LNCAP (cell line): Measurements from ENCODE around the gene MINDY4B.

Source experiments
- TF ChIP-seq, protein P1 (sequence below): fragments of 450-650 bp; IDR thresholded peaks from 2 replicates; pipeline ENCODE4 v1.5.1; 2017; ENCODE audit warnings: mild to moderate bottlenecking

The MINDY4B gene

DNA sequence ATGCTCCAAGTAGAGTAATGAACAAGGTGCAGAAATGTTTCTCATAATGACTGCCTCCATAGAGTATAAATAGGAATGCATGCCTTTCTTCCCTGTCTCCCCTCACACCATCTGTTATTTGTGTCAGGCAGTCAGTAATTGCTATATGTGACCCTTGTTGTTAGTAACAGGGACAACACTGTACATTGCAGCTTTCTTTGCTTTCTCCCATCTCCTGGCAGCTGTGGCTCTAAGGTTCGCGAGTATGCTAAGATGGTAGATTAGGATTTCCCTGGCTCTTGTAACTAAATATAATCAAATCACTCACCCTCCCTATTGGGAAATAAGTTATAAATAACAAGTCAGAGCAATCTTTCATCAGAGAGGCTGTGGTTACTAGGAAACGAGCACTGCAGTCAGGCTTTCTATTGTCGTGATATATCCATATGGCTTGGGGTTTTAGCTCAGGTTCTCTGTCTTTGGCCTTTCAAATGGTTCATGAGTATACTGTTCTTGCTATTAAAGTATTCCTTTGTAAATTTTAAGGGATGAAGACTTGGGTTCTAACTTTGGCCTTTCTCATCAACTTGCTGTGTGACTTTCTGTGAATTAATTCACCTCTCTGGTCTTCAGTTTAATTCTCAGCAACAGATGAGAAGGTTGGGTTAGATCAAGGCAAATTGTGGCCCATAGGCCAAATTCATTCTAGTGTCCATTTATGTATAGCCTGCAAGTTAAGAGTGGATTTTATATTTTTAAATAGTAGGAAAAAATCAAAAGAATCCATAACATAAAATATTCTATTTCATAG, 8.1 kb upstream of the MINDY4B start:
- TF ChIP-seq, protein P1, sequence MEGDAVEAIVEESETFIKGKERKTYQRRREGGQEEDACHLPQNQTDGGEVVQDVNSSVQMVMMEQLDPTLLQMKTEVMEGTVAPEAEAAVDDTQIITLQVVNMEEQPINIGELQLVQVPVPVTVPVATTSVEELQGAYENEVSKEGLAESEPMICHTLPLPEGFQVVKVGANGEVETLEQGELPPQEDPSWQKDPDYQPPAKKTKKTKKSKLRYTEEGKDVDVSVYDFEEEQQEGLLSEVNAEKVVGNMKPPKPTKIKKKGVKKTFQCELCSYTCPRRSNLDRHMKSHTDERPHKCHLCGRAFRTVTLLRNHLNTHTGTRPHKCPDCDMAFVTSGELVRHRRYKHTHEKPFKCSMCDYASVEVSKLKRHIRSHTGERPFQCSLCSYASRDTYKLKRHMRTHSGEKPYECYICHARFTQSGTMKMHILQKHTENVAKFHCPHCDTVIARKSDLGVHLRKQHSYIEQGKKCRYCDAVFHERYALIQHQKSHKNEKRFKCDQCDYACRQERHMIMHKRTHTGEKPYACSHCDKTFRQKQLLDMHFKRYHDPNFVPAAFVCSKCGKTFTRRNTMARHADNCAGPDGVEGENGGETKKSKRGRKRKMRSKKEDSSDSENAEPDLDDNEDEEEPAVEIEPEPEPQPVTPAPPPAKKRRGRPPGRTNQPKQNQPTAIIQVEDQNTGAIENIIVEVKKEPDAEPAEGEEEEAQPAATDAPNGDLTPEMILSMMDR = no peak

DNA sequence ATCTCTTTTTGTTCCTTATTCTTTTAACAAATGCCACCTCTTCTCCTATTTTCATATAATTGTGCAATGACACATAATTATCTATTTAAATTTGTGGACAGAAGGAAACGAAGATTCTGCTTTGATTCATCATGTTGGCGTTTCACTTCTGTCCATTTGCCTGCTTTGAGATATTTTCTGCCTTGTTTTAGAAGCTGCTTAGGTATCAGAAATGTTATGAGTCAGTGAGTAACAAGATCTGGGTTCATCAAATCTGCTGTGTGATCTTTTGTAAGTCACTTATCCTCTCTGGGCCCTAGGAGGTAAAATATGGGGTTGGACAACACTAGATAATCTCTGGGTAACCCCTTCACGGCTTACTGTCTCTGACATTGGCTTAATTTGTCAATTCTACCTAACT, 7.3 kb upstream of the MINDY4B start:
- TF ChIP-seq, protein P1 = no peak

DNA sequence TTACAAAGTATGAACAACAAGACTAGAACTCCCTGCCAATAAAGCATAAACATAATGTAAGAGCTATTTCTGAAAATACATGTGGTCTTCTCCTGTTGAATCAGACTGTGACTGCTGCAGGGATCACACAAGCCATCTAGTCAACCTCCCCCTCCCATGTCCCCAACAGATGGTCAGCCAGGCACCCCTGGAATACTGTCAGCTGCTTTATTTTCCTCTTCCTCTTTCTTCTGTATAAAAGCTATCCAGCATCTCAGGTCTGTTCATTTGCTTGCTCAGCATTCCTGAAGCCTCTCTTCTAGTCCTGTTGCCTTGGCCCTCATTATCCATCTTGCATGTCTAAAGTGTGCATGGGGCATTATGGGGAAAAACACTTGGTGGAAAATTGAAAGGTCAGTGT, 6.5 kb upstream of the MINDY4B start:
- TF ChIP-seq, protein P1 = no peak

DNA sequence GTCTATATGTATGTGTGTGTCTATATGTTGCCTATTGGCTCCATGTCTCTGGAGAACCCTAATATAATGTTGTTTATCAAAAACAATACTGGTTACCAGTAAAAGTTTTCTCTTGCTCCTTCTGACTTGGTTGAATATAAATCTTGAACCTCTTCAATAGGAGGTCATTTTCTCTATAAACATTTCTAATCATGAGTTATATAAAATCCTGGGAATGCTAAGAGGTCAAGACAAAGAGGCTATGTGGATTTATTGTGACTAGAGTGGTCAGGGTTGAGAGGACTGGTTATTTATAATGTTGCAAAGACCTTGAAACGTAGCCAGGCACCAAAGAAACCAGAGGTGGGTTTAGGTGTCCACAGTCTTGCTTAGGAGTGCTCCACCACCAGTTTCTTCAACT, 1.2 kb upstream of the MINDY4B start:
- TF ChIP-seq, protein P1 = no peak

DNA sequence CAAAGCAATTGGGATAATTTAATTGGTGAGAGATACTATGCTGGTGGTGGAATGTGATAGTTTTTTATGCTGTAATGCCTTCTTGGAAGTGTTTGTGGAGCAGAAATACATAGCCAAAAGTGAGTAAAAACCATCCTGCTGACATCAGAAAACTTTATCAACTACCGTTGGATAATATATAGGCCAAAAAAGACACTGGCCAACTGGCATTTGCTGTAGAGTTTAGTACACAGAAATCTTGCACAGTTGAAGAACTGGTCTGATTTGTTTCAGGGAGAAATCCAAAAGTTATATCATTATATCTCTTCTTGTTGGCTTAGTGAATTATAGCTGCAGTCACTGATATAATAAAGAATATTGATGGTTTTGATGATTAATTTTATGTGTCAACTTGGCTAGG, 507 bp upstream of the MINDY4B start:
- TF ChIP-seq, protein P1 = no peak

DNA sequence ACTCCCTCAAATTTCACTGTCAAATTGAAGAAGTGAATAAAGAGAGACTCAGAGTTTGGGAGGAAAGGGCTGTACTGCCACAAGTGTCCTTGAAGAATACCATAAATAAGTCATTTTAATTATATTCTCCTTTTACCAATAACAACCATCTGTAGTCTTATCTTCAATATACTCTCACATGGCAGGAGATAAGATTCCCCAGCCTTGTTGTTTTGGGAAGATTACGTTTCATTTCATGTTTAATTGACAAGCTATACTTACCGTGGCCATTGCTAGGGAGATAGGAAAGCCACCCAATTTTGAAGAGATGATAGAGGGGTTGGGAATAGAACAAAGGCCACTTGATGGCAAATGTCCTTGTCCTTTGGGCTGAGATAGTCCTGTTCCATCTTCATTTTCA, 2.3 kb downstream of the MINDY4B start:
- TF ChIP-seq, protein P1 = no peak

DNA sequence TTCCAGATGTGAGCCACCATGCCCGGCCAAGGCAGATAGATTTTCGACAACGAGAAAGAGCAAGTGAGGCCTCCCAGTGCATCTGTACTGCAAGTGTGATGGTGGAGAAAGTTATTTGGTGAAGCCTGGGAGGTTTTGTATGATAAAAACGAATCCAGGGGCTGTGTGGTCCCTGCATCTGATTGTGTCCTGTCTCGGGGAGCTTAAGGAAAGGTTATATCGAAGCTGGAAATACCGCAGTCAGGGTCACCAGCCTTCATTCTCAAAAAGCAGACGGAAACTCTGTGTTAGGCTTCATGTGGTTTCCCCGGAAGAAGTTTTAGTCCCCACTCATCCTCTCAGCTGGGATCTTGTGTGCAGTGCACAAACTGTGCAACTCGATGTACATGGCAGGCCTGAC, 3.4 kb downstream of the MINDY4B start:
- TF ChIP-seq, protein P1 = no peak

DNA sequence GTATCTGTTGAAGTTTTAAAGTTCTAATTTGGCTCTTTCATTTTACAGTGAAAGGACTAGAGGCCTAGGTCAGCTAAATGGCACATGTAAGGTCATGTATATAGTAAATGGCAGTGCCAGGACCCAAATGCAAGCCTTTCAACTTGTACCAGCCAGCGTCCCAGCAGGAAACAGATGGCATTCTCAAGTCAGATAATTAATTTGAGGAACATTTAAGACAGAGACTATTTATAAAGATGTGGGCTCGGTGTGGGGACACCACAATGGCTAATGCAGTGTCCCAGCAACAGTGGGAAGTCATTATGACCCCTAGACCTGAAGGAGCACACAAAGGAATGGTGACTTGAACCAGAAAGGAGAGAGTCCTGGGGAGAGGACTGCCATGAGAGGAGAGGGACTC, 6.1 kb downstream of the MINDY4B start:
- TF ChIP-seq, protein P1 = no peak
